Fibroblast of lung (primary cell): ENCODE measurements around the gene CCDC71. TPM values are rescaled to one million over a fixed set of nuclear protein-coding genes. Genes with fewer than 3 reads are reported as not detected.

Source experiments
- DNase-seq, 2 donors: peaks; one replicate each; pipeline versions ENCODE4 v3.0.0 to v3.0.0-alpha.2; 2010; ENCODE audit warnings: low read depth in 2 of 2
- H2AFZ ChIP-seq: 2 replicates; pipeline ENCODE4 v1.5.1; 2012; ENCODE audit warnings: low read length, control low read depth, inconsistent platforms
- H3K27ac ChIP-seq: 2 replicates; pipeline ENCODE4 v1.5.1; 2011; ENCODE audit warnings: low read length, control low read depth; ENCODE audit not compliant: insufficient read depth
- H3K27me3 ChIP-seq: 2 replicates; pipeline ENCODE4 v1.5.1; 2011; ENCODE audit warnings: mild to moderate bottlenecking, low read length; ENCODE audit not compliant: control insufficient read depth, insufficient read depth
- H3K36me3 ChIP-seq: 2 replicates; pipeline ENCODE4 v1.5.1; 2011; ENCODE audit warnings: low read length; ENCODE audit not compliant: control insufficient read depth, insufficient read depth
- H3K4me1 ChIP-seq: 2 replicates; pipeline ENCODE4 v1.5.1; 2011; ENCODE audit warnings: low read length; ENCODE audit not compliant: control insufficient read depth, insufficient read depth; ENCODE audit errors: extremely low read depth
- H3K4me2 ChIP-seq: 2 replicates; pipeline ENCODE4 v1.5.1; 2011; ENCODE audit warnings: low read length, control low read depth; ENCODE audit not compliant: insufficient read depth; ENCODE audit errors: extremely low read depth
- H3K4me3 ChIP-seq, 4 experiments: fragments of 200-600 bp in 1 of 4; sonication (generic) in 1 of 4; replicated peaks in 1 of 4; 2 replicates each; pipeline ENCODE4 v1.5.1; 2011 to 2016; ENCODE audit warnings: low read length in 4 of 4, low read depth in 3 of 4, mild to moderate bottlenecking in 3 of 4, control low read depth in 2 of 4, inconsistent platforms in 1 of 4, mixed read lengths in 1 of 4; ENCODE audit not compliant: insufficient read depth in 1 of 4; ENCODE audit errors: control extremely low read depth in 1 of 4
- H3K79me2 ChIP-seq: 2 replicates; pipeline ENCODE4 v1.5.1; 2012; ENCODE audit warnings: mild to moderate bottlenecking, low read length, inconsistent platforms; ENCODE audit not compliant: control insufficient read depth, insufficient read depth
- H3K9ac ChIP-seq: 2 replicates; pipeline ENCODE4 v1.5.1; 2011; ENCODE audit warnings: mild to moderate bottlenecking, low read length, control low read depth; ENCODE audit not compliant: insufficient read depth
- H3K9me3 ChIP-seq: 2 replicates; pipeline ENCODE4 v1.5.1; 2012; ENCODE audit warnings: low read depth, low read length; ENCODE audit not compliant: control insufficient read depth, insufficient read depth
- H4K20me1 ChIP-seq: 2 replicates; pipeline ENCODE4 v1.5.1; 2011; ENCODE audit warnings: low read length; ENCODE audit not compliant: control insufficient read depth, insufficient read depth; ENCODE audit errors: extremely low read depth
- EZH2 ChIP-seq: IDR thresholded peaks from 2 replicates; pipeline ENCODE4 v1.5.1; 2012; ENCODE audit warnings: low read length, control low read depth, mild to moderate bottlenecking; ENCODE audit errors: missing control alignments
- polyA plus RNA-seq, 2 donors: library from polyadenylated mRNA; depleted of rRNA in 1 of 2; stranded (reverse) in 1 of 2; unstranded in 1 of 2; fragments of >200 nt; gene quantifications; 2 replicates each; pipeline ENCODE4 v1.2.1, GENCODE V29; 2011 to 2012; ENCODE audit warnings: missing spikeins in 1 of 2
- total RNA-seq: library from RNA; depleted of rRNA; stranded (reverse); fragments of >200 nt; gene quantifications from 2 replicates; pipeline ENCODE4 v1.2.1, GENCODE V29; 2014
- TF ChIP-seq, protein P1 (sequence below), 2 donors: IDR thresholded peaks in 1 of 2; conservative IDR thresholded peaks in 1 of 2; 1 replicate in 1 of 2; 2 replicates in 1 of 2; pipeline ENCODE4 v1.5.1; 2011 to 2012; ENCODE audit warnings: low read length in 2 of 2, control low read depth in 1 of 2, inconsistent platforms in 1 of 2, low read depth in 1 of 2, mild to moderate bottlenecking in 1 of 2

CCDC71 gene
- total and polyA plus RNA-seq, 2 donors (not counting 1 experiment from before 2014, with no cell fraction given), result 13.0 to 17.8 TPM

DNA sequence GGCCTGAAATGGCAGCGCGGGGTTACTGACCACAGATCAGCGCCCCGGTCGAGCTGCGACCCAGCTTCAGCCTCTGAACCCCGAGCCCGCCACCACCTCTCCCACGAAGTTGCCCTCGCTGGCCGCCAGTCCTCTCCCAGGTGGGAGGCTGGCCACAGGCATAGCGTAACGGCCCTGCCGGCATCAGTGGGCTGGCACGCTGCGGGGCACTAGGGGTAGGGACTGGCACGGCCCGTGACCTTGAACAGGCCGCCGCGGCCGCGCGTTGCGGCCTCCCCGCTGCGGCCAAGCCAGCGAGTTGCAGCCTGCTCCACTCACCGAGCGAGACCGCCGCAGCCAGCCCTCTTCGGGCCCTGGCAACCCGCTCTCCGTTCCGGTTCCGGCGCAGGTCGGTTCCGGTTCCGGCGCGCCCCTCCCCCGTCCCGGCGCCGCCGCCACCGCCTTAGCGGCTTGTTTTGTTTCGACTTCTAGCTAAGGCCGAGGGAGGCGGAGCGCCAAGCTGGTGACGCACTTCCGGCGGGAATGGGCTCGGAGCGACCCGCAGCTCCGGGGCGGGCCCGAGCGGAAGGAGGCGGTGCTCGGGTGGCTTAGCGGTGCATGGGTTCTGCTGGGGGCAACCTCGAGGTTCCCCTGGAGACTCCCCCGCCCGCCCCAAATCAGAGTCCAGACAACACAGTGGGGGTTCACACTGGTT, 45.5 kb downstream of the CCDC71 start, which contains the start of gene USP19:
USP19 (minus strand) TSS at position 386 of the 694 bp plus-strand sequence. CDS start 1,678 bp downstream, outside the sequence.
- TF ChIP-seq, protein P1, sequence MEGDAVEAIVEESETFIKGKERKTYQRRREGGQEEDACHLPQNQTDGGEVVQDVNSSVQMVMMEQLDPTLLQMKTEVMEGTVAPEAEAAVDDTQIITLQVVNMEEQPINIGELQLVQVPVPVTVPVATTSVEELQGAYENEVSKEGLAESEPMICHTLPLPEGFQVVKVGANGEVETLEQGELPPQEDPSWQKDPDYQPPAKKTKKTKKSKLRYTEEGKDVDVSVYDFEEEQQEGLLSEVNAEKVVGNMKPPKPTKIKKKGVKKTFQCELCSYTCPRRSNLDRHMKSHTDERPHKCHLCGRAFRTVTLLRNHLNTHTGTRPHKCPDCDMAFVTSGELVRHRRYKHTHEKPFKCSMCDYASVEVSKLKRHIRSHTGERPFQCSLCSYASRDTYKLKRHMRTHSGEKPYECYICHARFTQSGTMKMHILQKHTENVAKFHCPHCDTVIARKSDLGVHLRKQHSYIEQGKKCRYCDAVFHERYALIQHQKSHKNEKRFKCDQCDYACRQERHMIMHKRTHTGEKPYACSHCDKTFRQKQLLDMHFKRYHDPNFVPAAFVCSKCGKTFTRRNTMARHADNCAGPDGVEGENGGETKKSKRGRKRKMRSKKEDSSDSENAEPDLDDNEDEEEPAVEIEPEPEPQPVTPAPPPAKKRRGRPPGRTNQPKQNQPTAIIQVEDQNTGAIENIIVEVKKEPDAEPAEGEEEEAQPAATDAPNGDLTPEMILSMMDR (conservative IDR thresholded peaks at IDR 0.05 in 1 of 2, IDR thresholded peaks at IDR 0.05 in 1 of 2; ENCODE audit: low read depth in 1 of 2, low read length in 2 of 2), result no peak
- TF ChIP-seq EZH2, result no peak
- Histone ChIP-seq H3K9ac (peak within 1 kb of the TSS; percentile 74), H3K79me2 (peaks cover 16% of the 10 kb centered on the region), H2AFZ (peak within 1 kb of the TSS; percentile 6), H3K27ac (peak within 1 kb of the TSS; percentile 85), H3K4me1 (peaks cover 9% of the 10 kb centered on the region), H3K9me3 (no peaks in the 10 kb centered on the region), H3K27me3 (no peaks in the 10 kb centered on the region), H3K36me3 (peaks cover 54% of the 10 kb centered on the region), H3K4me3 (peak within 1 kb of the TSS; percentile 51 to 95 (median 76)), H4K20me1 (no peaks in the 10 kb centered on the region), H3K4me2 (peak within 1 kb of the TSS; percentile 98)
- peak; percentile 90 to 93 for DNase-seq

DNA sequence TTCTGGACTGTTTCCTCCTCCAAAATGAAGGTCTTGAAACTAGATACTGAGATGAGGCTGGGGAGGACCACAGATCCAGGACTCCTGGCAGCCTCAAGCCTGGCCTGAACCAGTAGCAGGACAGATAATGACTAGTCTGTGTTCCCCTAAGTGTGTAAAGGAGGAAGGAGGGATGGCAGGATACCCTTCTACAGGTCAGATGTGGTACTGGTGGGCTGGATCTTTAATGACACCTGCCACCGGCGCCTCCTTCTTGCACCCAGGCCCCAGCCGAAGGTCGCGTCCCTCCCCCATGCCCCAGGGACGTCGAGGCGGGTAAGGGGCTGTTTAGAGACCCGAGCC, 46.1 kb downstream of the CCDC71 start:
- no peaks in the 10 kb centered on the region for H3K9me3 ChIP-seq
- TF ChIP-seq, protein P1 (conservative IDR thresholded peaks at IDR 0.05 in 1 of 2, IDR thresholded peaks at IDR 0.05 in 1 of 2; ENCODE audit: low read depth in 1 of 2, low read length in 2 of 2), result no peak
- TF ChIP-seq EZH2, result no peak

GRCh38 chr3:49119439-49119838, 46.7 kb downstream of the CCDC71 start:
- peak overlapping the region; percentile 51 to 95 (median 76) for H3K4me3 ChIP-seq
- H3K27ac ChIP-seq, result peak overlapping the region; percentile 85
- H4K20me1 ChIP-seq, result no peaks in the 10 kb centered on the region
- peaks cover 53% of the 10 kb centered on the region for H3K36me3 ChIP-seq
- peak overlapping the region; percentile 98 for H3K4me2 ChIP-seq
- no peaks in the 10 kb centered on the region for H3K9me3 ChIP-seq
- H3K4me1 ChIP-seq, result peaks cover 9% of the 10 kb centered on the region
- peak in 1 of 2 donors; percentile 33 for DNase-seq
- H3K27me3 ChIP-seq, result no peaks in the 10 kb centered on the region
- TF ChIP-seq EZH2, result no peak
- TF ChIP-seq, protein P1 (conservative IDR thresholded peaks at IDR 0.05 in 1 of 2, IDR thresholded peaks at IDR 0.05 in 1 of 2; ENCODE audit: low read depth in 1 of 2, low read length in 2 of 2), result no peak
- H2AFZ ChIP-seq, result no peak overlapping the region
- no peak overlapping the region for H3K9ac ChIP-seq
- peaks cover 16% of the 10 kb centered on the region for H3K79me2 ChIP-seq

More for the DNA sequence above, 46.1 kb downstream of the CCDC71 start:
- DNase-seq, result peak in 1 of 2 donors; percentile 16
- H3K4me3 ChIP-seq, result peak overlapping the region; percentile 51 to 95 (median 76)
- H3K79me2 ChIP-seq, result peaks cover 16% of the 10 kb centered on the region
- H3K27me3 ChIP-seq, result no peaks in the 10 kb centered on the region
- H3K4me2 ChIP-seq, result peak overlapping the region; percentile 98
- H4K20me1 ChIP-seq, result no peaks in the 10 kb centered on the region
- H3K36me3 ChIP-seq, result peaks cover 54% of the 10 kb centered on the region
- H3K9ac ChIP-seq, result peak overlapping the region; percentile 74
- peaks cover 9% of the 10 kb centered on the region for H3K4me1 ChIP-seq
- no peak overlapping the region for H2AFZ ChIP-seq
- peak overlapping the region; percentile 85 for H3K27ac ChIP-seq
